Measurements from ENCODE around the gene TMEM205. TPM values are rescaled to one million over a fixed set of nuclear protein-coding genes. Genes with fewer than 3 reads are reported as not detected.
"Not testable (repeated sequence)": the region's sequence is repeated elsewhere in the genome, so short reads cannot be mapped to it uniquely, and the experiment has no call there.

TMEM205 gene
- total RNA-seq, 1 experiment from 2014 or later = 128 TPM

DNA sequence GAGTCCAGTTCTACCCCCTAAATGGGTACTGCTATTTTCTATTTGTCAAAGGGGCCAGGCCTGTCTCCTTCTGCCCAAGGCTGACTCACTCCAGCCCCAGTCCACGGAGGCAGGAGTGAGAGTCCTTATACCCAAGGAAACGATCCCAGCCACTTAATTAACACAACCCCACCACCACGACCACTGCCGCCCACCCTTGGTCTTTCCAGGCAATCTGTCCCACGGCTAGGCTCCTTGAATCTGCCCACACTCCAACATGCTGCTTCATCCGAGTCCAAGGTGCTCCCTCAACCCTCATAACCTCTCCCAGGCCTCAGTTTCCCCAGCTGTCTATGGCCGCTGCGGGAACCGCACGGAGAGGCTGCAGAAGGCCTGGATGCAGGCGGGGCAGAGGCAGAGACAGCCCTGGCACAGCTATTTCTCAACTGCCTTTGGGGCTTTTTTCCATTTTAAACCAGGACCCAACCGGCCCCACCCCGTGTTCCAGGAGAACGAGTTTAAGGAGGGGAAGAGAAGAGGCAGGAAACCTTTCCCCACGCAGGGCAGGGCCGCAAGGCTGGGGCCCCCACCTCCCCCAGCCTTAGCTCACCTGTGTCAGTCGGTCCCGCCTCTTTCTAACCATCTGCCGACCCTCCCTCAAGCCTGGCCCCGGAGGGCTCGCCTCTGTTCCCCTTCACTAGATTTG lies 7.4 kb downstream of the TMEM205 start:
- peaks cover 6% of the 10 kb centered on the region for H3K36me3 ChIP-seq (replicated peaks; ENCODE audit: control insufficient read depth, insufficient read depth, low read length)
- no peaks in the 10 kb centered on the region for H3K27me3 ChIP-seq (ENCODE audit: control insufficient read depth, insufficient read depth, low read length)
- peak overlapping the region; percentile 69 for H3K4me3 ChIP-seq (ENCODE audit: insufficient read depth, low read depth, low read length)
- DNase-seq = peak; percentile 22

DNA sequence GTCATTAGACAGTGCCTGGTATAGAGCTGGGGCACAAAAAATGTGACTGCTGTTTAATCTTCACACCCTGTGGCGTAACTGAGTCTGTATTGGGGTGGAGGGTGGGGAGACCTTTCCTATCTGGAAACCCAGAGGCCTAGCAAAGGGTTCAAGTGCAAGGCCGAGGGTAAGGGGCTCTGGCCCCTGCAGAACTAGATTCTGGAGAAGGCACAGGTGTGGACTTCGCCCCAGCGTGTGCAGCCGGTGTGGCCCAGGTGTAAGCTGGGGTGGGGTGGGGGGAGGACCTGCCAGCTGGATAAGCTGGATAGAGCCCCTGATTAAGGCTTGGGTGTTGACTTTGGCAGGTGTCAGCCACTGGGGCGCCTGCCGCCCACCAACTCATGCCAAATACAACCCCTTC lies 7.9 kb downstream of the TMEM205 start:
- DNase-seq = peak; percentile 34
- no peaks in the 10 kb centered on the region for H3K27me3 ChIP-seq (ENCODE audit: control insufficient read depth, insufficient read depth, low read length)
- H3K36me3 ChIP-seq (replicated peaks; ENCODE audit: control insufficient read depth, insufficient read depth, low read length) = peaks cover 6% of the 10 kb centered on the region
- no peak overlapping the region for H3K4me3 ChIP-seq (ENCODE audit: insufficient read depth, low read depth, low read length)

DNA sequence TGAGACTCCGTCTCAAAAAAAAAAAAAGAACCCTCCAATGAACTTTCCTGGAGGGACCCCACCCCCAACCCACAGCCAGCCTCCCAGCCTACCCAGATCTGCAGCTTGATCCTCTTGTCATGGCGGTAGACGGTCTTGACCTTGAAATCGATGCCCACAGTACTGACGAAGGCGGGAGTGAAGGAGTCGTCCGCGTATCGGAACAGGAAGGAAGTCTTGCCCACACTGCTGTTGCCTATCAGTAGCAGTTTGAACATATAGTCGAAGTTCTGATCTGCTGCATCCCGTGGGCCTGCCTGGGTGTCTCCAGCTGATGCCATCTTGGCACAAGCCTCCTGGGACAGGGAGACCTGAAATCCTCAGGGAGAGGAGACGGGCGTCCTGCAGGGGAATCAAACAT lies 9.0 kb downstream of the TMEM205 start:
- Histone ChIP-seq H3K4me3 (ENCODE audit: insufficient read depth, low read depth, low read length) (no peak overlapping the region), H3K27me3 (ENCODE audit: control insufficient read depth, insufficient read depth, low read length) (no peaks in the 10 kb centered on the region)
- DNase-seq = no peak

DNA sequence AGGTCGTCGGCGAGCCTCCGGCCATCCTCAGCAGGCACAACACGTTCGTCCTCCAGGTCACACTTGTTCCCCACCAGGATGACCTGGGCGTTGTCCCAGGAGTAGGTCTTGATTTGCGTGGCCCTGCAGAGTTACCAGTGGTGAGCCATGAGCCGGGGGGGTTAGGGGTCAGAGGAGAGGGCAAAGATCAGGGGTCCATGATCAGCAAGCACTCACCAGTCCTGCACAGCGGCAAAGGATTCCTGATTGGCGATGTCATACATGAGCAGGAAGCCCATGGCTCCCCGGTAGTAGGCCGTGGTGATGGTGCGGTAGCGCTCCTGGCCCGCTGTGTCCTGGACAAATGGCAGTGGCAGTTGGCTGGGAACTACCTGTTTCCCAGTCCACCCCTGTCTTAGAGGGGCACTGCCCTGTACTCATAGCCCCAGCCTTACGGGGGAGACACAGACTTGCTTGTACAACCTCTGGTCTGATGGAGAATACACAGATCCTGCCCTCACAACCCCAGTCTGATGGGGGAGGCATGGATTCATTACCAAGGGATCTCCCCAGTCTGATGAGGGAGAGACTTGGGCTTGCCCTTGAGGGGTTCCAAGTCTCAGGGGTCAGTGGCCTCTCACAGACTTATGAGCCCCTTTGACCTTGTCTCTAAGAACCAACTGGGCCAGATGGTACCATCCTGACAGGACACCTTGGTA lies 10.5 kb downstream of the TMEM205 start:
- Histone ChIP-seq H3K36me3 (replicated peaks; ENCODE audit: control insufficient read depth, insufficient read depth, low read length) (peaks cover 3% of the 10 kb centered on the region), H3K27me3 (ENCODE audit: control insufficient read depth, insufficient read depth, low read length) (no peaks in the 10 kb centered on the region), H3K4me3 (ENCODE audit: insufficient read depth, low read depth, low read length) (no peak overlapping the region)
- DNase-seq = no peak

More for the DNA sequence above, 9.0 kb downstream of the TMEM205 start:
- H3K36me3 ChIP-seq (replicated peaks; ENCODE audit: control insufficient read depth, insufficient read depth, low read length) = peaks cover 5% of the 10 kb centered on the region

DNA sequence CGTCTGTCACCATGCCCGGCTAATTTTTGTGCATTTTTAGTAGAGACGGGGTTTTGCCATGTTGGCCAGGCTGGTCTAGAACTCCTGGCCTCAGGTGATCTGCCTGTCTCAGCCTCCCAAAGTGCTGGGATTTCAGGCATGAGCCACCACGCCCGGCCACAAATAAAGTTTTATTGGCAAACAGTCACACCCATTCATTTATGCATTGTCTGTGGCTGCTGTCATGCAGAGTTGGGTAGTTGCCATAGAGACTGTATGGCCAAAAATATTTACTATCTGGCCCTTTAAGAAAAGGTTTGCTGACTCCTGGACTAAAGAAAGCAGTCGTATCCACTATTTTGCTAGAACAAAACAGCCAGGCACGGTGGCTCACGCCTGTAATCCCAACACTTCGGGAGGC lies 12.2 kb downstream of the TMEM205 start:
- H3K4me3 ChIP-seq (ENCODE audit: insufficient read depth, low read depth, low read length); DNase-seq; H3K27me3 ChIP-seq (ENCODE audit: control insufficient read depth, insufficient read depth, low read length); H3K36me3 ChIP-seq (replicated peaks; ENCODE audit: control insufficient read depth, insufficient read depth, low read length): not testable (repeated sequence)

DNA sequence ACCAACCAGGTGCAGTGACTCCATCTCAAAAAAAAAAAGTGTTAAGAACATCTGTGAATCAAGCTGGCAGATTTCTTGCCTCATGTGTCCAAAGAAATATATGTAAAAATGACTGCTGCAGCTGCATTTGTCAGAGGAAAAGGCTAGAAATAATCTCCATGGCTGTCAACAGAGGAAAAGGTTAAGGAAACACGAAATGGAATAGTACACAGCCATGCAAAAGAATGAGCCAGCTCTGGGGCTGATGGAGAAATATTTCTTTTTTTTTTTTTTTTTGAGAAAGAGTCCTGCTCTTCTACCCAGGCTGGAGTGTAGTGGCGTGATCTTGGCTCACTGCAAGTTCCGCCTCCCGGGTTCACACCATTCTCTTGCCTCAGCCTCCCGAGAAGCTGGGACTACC lies 13.2 kb downstream of the TMEM205 start:
- no peak for DNase-seq
- H3K27me3 ChIP-seq (ENCODE audit: control insufficient read depth, insufficient read depth, low read length) = no peaks in the 10 kb centered on the region
- peaks cover 3% of the 10 kb centered on the region for H3K36me3 ChIP-seq (replicated peaks; ENCODE audit: control insufficient read depth, insufficient read depth, low read length)
- no peak overlapping the region for H3K4me3 ChIP-seq (ENCODE audit: insufficient read depth, low read depth, low read length)

DNA sequence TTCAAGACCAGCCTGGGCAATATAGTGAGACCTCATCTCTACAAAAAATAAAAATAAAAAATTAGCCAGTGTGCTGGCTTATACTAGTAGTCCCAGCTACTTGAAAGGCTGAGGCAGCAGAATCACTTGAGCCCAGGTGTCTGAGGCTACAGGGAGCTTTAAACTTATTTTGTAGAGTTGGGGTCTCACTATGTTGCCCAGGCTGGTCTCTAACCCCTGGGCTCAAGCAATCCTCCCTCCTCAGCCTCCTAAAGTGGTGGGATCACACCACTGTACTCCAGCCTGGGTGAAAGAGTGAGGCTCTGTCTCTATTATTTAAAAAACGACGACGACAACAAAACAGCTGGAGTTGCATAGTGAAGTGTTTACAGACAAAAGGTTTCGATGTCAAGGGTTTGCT lies 14.6 kb downstream of the TMEM205 start:
- peaks cover 2% of the 10 kb centered on the region for H3K36me3 ChIP-seq (replicated peaks; ENCODE audit: control insufficient read depth, insufficient read depth, low read length)
- H3K27me3 ChIP-seq (ENCODE audit: control insufficient read depth, insufficient read depth, low read length) = no peaks in the 10 kb centered on the region
- no peak for DNase-seq

DNA sequence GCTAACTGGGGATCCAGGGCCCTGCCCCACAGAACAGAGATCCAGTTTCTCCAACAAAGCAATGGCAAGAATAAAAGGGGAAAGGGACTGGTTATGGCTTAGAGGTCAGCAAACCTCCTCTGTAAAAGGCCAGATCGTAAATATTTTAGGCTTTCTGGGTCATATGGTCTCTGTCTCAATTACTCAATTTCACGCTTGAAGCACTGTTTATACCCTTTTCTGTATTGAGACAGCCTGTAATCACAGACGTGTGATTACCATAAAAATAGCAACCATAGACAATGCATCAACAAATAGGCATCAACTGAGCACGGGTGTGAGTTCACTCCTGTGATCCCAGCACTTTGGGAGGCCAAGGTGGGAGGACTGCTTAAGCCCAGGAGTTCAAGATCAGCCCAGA lies 15.9 kb downstream of the TMEM205 start:
- Histone ChIP-seq H3K4me3 (ENCODE audit: insufficient read depth, low read depth, low read length) (no peak overlapping the region), H3K36me3 (replicated peaks; ENCODE audit: control insufficient read depth, insufficient read depth, low read length) (peaks cover 2% of the 10 kb centered on the region), H3K27me3 (ENCODE audit: control insufficient read depth, insufficient read depth, low read length) (no peaks in the 10 kb centered on the region)
- DNase-seq = no peak

More for the DNA sequence above, 14.6 kb downstream of the TMEM205 start:
- H3K4me3 ChIP-seq (ENCODE audit: insufficient read depth, low read depth, low read length) = no peak overlapping the region

DNA sequence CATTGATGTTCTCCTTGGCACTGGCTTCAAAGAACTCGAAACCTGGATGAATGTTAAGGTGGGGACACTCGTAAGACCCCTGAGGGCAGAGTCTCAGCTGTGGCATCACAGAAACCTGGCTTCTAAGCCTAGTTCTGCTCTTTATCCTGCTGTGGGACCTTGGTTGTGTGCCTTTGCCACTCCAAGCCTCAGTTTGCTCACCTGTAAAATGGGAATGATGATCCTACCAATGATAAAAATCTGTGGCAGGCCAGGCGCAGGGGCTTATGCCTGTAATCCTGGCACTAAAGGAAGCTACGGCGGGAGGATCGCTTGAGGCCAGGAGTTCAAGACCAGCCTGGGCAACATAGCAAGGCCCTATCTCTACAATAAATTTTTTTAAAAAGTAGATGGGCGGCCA lies 20.5 kb downstream of the TMEM205 start:
- H3K36me3 ChIP-seq (replicated peaks; ENCODE audit: control insufficient read depth, insufficient read depth, low read length) = no peaks in the 10 kb centered on the region; the same call in none of the 2 replicates
- no peak for DNase-seq
- no peaks in the 10 kb centered on the region for H3K27me3 ChIP-seq (ENCODE audit: control insufficient read depth, insufficient read depth, low read length)
- H3K4me3 ChIP-seq (ENCODE audit: insufficient read depth, low read depth, low read length) = no peak overlapping the region

DNA sequence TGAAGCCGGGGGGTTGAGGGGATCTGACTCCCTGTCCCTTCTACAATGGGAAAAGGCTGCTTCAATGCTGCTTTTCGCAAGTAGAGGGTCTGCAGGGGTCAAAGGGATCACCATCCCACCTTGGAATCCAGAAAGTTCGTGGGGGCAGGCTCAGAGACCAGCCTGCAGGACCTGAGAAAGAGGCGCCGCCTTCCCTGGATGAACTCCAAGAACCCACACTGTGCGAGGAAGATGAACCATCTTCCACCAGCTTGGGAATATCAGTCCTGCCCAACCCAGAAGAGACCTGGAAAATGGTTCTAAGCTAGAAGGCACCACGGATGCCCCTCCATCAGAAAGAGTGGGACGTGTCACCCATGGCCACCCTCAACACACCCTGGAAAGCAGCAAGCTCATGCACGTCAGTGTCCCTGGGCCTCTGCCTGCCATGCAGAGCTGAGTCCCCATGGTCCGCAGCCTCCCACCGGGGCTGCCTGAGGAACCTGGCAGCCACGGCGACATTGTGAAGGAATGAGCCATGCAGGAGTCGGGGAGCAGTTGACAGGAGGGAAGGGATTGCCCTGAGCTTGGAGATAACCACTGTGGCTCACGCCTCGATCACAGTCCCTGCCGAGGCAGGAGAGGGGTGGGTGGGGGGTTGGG lies 21.2 kb downstream of the TMEM205 start:
- no peak for DNase-seq
- H3K4me3 ChIP-seq (ENCODE audit: insufficient read depth, low read depth, low read length) = no peak overlapping the region
- H3K27me3 ChIP-seq (ENCODE audit: control insufficient read depth, insufficient read depth, low read length) = no peaks in the 10 kb centered on the region
- no peaks in the 10 kb centered on the region; the same call in none of the 2 replicates for H3K36me3 ChIP-seq (replicated peaks; ENCODE audit: control insufficient read depth, insufficient read depth, low read length)

DNA sequence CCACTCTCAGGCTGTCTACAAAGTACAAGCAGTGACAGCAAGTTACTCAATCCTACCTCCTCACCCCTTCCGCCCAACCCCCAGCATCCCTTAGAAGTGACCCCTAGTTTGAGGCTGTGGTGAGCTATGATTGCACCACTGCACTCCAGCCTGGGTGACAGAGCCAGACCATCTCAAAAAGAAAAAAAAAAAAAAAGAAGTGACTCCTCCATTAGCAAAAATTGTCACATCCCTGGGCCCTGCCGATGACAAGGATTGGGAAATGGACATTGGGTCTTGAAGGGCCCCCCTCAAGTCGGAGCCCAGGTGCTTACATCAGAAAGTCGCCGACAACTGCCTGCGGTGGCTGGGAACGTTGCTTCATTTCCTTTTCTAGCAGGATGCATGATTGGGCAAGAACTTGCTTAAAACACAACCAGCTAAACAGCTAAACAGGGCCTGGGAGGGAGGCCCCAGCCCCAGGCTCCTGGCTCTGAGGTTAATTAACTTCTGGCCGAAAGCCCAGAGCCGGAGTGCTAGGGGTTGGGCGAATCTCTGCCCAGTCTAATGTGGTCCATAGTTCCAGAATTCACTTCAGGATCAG lies 21.9 kb downstream of the TMEM205 start:
- Histone ChIP-seq H3K27me3 (ENCODE audit: control insufficient read depth, insufficient read depth, low read length) (no peaks in the 10 kb centered on the region), H3K4me3 (ENCODE audit: insufficient read depth, low read depth, low read length) (no peak overlapping the region), H3K36me3 (replicated peaks; ENCODE audit: control insufficient read depth, insufficient read depth, low read length) (no peaks in the 10 kb centered on the region; the same call in none of the 2 replicates)
- DNase-seq = no peak

DNA sequence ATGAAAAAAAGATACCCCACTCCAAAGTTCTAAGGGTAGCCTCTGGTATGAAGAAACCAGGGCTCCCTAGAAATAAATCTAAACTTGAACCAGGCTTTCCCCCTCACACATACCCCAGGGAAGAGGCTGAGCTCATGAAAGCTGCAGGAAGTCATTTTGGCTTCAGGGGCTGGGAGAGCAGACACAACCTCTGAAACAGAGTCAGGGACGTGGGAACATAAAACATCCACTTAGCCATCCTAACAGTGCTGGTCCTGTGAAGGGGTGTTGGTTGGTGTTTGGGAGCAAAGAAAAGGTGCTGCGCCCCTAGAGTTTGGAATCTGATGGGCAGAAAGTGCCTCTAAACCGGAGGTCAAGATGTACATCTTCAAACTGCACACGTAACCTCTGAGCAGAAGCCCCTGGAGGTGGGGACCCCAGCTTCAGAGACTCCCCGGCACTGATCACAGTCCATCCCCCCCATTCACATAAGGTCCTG lies 22.4 kb downstream of the TMEM205 start:
- DNase-seq = no peak
- Histone ChIP-seq H3K27me3 (ENCODE audit: control insufficient read depth, insufficient read depth, low read length) (no peaks in the 10 kb centered on the region), H3K4me3 (ENCODE audit: insufficient read depth, low read depth, low read length) (no peak overlapping the region), H3K36me3 (replicated peaks; ENCODE audit: control insufficient read depth, insufficient read depth, low read length) (no peaks in the 10 kb centered on the region; the same call in none of the 2 replicates)

DNA sequence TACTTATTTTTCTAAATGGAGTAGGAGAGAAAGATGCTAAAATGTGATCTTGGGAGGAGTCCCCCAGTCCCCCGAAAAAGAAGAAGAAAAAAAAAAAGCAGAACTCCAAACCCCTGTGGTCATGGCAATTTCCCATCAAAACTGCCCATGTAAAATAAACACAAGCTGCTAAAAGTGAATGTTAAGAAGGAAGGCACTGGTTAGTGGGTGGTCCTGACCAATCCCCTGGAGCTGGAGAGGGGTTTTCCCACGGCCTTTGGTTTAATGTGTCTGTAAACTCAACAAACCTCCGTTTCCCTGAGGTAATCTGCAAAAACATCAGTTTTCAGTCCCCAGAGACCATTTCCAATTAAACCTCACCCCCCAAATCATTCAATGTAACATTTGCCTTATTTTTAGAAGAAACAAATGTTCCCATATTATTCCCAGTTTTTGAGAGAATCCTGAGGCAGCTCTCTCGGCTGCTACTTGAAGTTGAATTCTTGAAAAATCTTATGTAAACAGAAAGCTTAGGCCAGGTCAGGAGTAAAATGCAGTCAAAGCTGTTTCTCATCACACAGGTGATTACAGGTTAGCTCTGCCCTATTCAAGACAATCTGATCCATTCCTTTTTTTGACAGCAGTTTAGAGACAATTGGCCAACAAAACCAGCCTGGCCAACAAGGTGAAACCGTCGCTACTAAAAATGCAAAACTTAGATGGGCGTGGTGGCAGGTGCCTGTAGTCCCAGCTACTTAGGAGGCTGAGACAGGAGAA lies 23.6 kb downstream of the TMEM205 start:
- H3K27me3 ChIP-seq (ENCODE audit: control insufficient read depth, insufficient read depth, low read length) = no peaks in the 10 kb centered on the region
- H3K4me3 ChIP-seq (ENCODE audit: insufficient read depth, low read depth, low read length) = no peak overlapping the region
- no peak for DNase-seq
- no peaks in the 10 kb centered on the region; the same call in 1 of the 2 replicates for H3K36me3 ChIP-seq (replicated peaks; ENCODE audit: control insufficient read depth, insufficient read depth, low read length)
